ENCODE measurements around the gene CMTM4.

GRCh38 chr16:66728117-66728787, 31.7 kb upstream of the CMTM4 start:
- TF ChIP-seq POLR2A (IDR thresholded peaks at IDR 0.05), result no peak
- TF ChIP-seq CTCF (IDR thresholded peaks at IDR 0.05), result peak; percentile 46 to 50
- TF ChIP-seq POLR2AphosphoS5 (IDR thresholded peaks at IDR 0.05), result no peak
- TF ChIP-seq EP300 (IDR thresholded peaks at IDR 0.05), result no peak

Data from suprapubic skin (tissue), 4 donors.